ENCODE measurements around the gene HYAL1.
"Not testable (repeated sequence)": the region's sequence is repeated elsewhere in the genome, so short reads cannot be mapped to it uniquely, and the experiment has no call there.

The HYAL1 gene

GRCh38 chr3:50272911-50273688 is 30.3 kb downstream of the HYAL1 start:
- peak; percentile 93 for DNase-seq (ENCODE audit: low spot score)

GRCh38 chr3:50272538-50272910 is 30.9 kb downstream of the HYAL1 start:
- DNase-seq (ENCODE audit: low spot score): not testable (repeated sequence)

GRCh38 chr3:50271314-50271936 is 31.9 kb downstream of the HYAL1 start:
- DNase-seq (ENCODE audit: low spot score): no peak

- DNase-seq (ENCODE audit: low spot score): no peak
Measured at GRCh38 chr3:50270422-50271224, 32.8 kb downstream of the HYAL1 start.

- DNase-seq (ENCODE audit: low spot score): no peak
Measured at GRCh38 chr3:50269977-50270413, 33.4 kb downstream of the HYAL1 start.

GRCh38 chr3:50269460-50269859 is 33.9 kb downstream of the HYAL1 start:
- no peak for DNase-seq (ENCODE audit: low spot score)

- DNase-seq (ENCODE audit: low spot score): no peak
Measured at GRCh38 chr3:50268703-50269451, 34.5 kb downstream of the HYAL1 start, which contains the start of gene SEMA3B. TSS of gene SEMA3B (plus strand) at chr3:50269147. CDS start at chr3:50269241, 94 bp downstream.

- DNase-seq (ENCODE audit: low spot score): no peak
Measured at GRCh38 chr3:50268276-50268675, 35.1 kb downstream of the HYAL1 start.

- DNase-seq (ENCODE audit: low spot score): no peak
Measured at GRCh38 chr3:50267280-50267913, 36.0 kb downstream of the HYAL1 start.

GRCh38 chr3:50266836-50267235 is 36.5 kb downstream of the HYAL1 start:
- no peak for DNase-seq (ENCODE audit: low spot score)

- no peak for DNase-seq (ENCODE audit: low spot score)
Measured at GRCh38 chr3:50266017-50266416, 37.4 kb downstream of the HYAL1 start.

GRCh38 chr3:50265571-50265970 is 37.8 kb downstream of the HYAL1 start:
- no peak for DNase-seq (ENCODE audit: low spot score)

- no peak for DNase-seq (ENCODE audit: low spot score)
Measured at GRCh38 chr3:50264964-50265485, 38.3 kb downstream of the HYAL1 start.

- DNase-seq (ENCODE audit: low spot score): no peak
Measured at GRCh38 chr3:50264383-50264963, 38.9 kb downstream of the HYAL1 start.

GRCh38 chr3:50263478-50264382 is 39.6 kb downstream of the HYAL1 start:
- DNase-seq (ENCODE audit: low spot score): no peak

- no peak for DNase-seq (ENCODE audit: low spot score)
Measured at GRCh38 chr3:50262778-50263177, 40.6 kb downstream of the HYAL1 start.

- DNase-seq (ENCODE audit: low spot score): not testable (repeated sequence)
Measured at GRCh38 chr3:50262200-50262599, 41.2 kb downstream of the HYAL1 start.

GRCh38 chr3:50261505-50261904 is 41.9 kb downstream of the HYAL1 start:
- no peak for DNase-seq (ENCODE audit: low spot score)

- no peak for DNase-seq (ENCODE audit: low spot score)
Measured at GRCh38 chr3:50260942-50261441, 42.4 kb downstream of the HYAL1 start.

All from activated CD4-positive, alpha-beta T cell treated with anti-CD3 and anti-CD28 coated beads, Interleukin-2, Interleukin-4, amounts not matched to agents 100 ng/mL and 50 ng/mL, durations not matched to agents 16 hours and 8 hours (primary cell).